ENCODE measurements around the gene HASPIN. TPM values are rescaled to one million over a fixed set of nuclear protein-coding genes. Genes with fewer than 3 reads are reported as not detected.

The HASPIN gene
- total RNA-seq, 4 donors from 2014 or later, result 1.2 TPM; not detected in 3

GRCh38 chr17:3751836-3752235, 28.1 kb downstream of the HASPIN start:
- Histone ChIP-seq H3K4me3 (no peak overlapping the region), H3K36me3 (no peaks in the 10 kb centered on the region), H3K9me3 (no peaks in the 10 kb centered on the region), H3K4me1 (peaks cover 0 to 5% (median 0%) of the 10 kb centered on the region in 4 donors), H3K27me3 (no peaks in the 10 kb centered on the region), H3K27ac (peak overlapping the region in 1 of 4 donors; percentile 49)
- TF ChIP-seq POLR2A (IDR thresholded peaks at IDR 0.05) (no peak), CTCF (IDR thresholded peaks at IDR 0.05) (no peak)
- no peak for DNase-seq

- H3K27ac ChIP-seq, result no peak overlapping the region
- TF ChIP-seq POLR2A (IDR thresholded peaks at IDR 0.05) (no peak), CTCF (IDR thresholded peaks at IDR 0.05) (no peak)
- no peak for DNase-seq
- H3K4me3 ChIP-seq, result no peak overlapping the region
- no peaks in the 10 kb centered on the region for H3K36me3 ChIP-seq
- peaks cover 0 to 5% (median 0%) of the 10 kb centered on the region in 4 donors for H3K4me1 ChIP-seq
- H3K27me3 ChIP-seq, result no peaks in the 10 kb centered on the region
- H3K9me3 ChIP-seq, result no peaks in the 10 kb centered on the region
These were observed 29.9 kb downstream of the HASPIN start for GRCh38 chr17:3753624-3754023.

GRCh38 chr17:3754066-3754457, 30.4 kb downstream of the HASPIN start:
- Histone ChIP-seq H3K9me3 (no peaks in the 10 kb centered on the region), H3K27ac (peak overlapping the region in 2 of 4 donors; percentile 70 to 91), H3K4me1 (peaks cover 0 to 5% (median 0%) of the 10 kb centered on the region in 4 donors), H3K4me3 (peak overlapping the region in 2 of 4 donors; percentile 3 to 25), H3K27me3 (no peaks in the 10 kb centered on the region), H3K36me3 (no peaks in the 10 kb centered on the region)
- DNase-seq, result no peak
- TF ChIP-seq CTCF (IDR thresholded peaks at IDR 0.05), result no peak
- TF ChIP-seq POLR2A (IDR thresholded peaks at IDR 0.05), result no peak

GRCh38 chr17:3754458-3755334, 31.0 kb downstream of the HASPIN start:
- Histone ChIP-seq H3K27me3 (no peaks in the 10 kb centered on the region), H3K27ac (peak overlapping the region; percentile 70 to 91 (median 73)), H3K9me3 (no peaks in the 10 kb centered on the region), H3K4me1 (peaks cover 0 to 5% (median 0%) of the 10 kb centered on the region in 4 donors), H3K36me3 (no peaks in the 10 kb centered on the region), H3K4me3 (peak overlapping the region; percentile 41 to 81 (median 51))
- no peak for TF ChIP-seq CTCF (IDR thresholded peaks at IDR 0.05)
- peak; percentile 73 to 83 for TF ChIP-seq POLR2A (IDR thresholded peaks at IDR 0.05)
- peak; percentile 82 to 97 (median 96) for DNase-seq

- peak overlapping the region; percentile 41 to 81 (median 51) for H3K4me3 ChIP-seq
- peak overlapping the region; percentile 70 to 91 (median 73) for H3K27ac ChIP-seq
- no peak for DNase-seq
- no peaks in the 10 kb centered on the region for H3K36me3 ChIP-seq
- peaks cover 0 to 5% (median 0%) of the 10 kb centered on the region in 4 donors for H3K4me1 ChIP-seq
- no peak for TF ChIP-seq POLR2A (IDR thresholded peaks at IDR 0.05)
- TF ChIP-seq CTCF (IDR thresholded peaks at IDR 0.05), result no peak
- H3K27me3 ChIP-seq, result no peaks in the 10 kb centered on the region
- H3K9me3 ChIP-seq, result no peaks in the 10 kb centered on the region
These were observed 31.8 kb downstream of the HASPIN start for GRCh38 chr17:3755335-3756030.
